Thymus (tissue), 11 donors: ENCODE measurements around the gene PREX1. TPM values are rescaled to one million over a fixed set of nuclear protein-coding genes. Genes with fewer than 3 reads are reported as not detected.

Experiments used
- DNase-seq, 9 donors: peaks; one replicate each; pipeline ENCODE4 v3.0.0-alpha.2; 2013; ENCODE audit warnings: low spot score in 9 of 9, low read depth in 6 of 9, missing footprints in 1 of 9
- H3K27ac ChIP-seq, 2 donors: one replicate each; pipeline ENCODE4 v1.5.1; 2013; ENCODE audit warnings: control low read depth in 1 of 2, low read depth in 1 of 2, low read length in 1 of 2, mild to moderate bottlenecking in 1 of 2, moderate library complexity in 1 of 2
- H3K27me3 ChIP-seq, 2 donors: one replicate each; pipeline ENCODE4 v1.5.1; 2013; ENCODE audit warnings: low read length in 1 of 2; ENCODE audit not compliant: control insufficient read depth in 2 of 2, insufficient read depth in 1 of 2
- H3K36me3 ChIP-seq, 2 donors: one replicate each; pipeline ENCODE4 v1.5.1; 2013; ENCODE audit warnings: low read length in 1 of 2, mild to moderate bottlenecking in 1 of 2, moderate library complexity in 1 of 2; ENCODE audit not compliant: control insufficient read depth in 2 of 2, insufficient read depth in 2 of 2
- H3K4me1 ChIP-seq, 2 donors: one replicate each; pipeline ENCODE4 v1.5.1; 2013; ENCODE audit warnings: low read length in 2 of 2; ENCODE audit not compliant: control insufficient read depth in 2 of 2, insufficient read depth in 2 of 2
- H3K4me3 ChIP-seq, 2 donors: one replicate each; pipeline ENCODE4 v1.5.1; 2013; ENCODE audit warnings: low read length in 2 of 2, control low read depth in 1 of 2, mild to moderate bottlenecking in 1 of 2
- H3K9me3 ChIP-seq, 2 donors: one replicate each; pipeline ENCODE4 v1.5.1; 2013; ENCODE audit warnings: low read length in 1 of 2, mild to moderate bottlenecking in 1 of 2; ENCODE audit not compliant: control insufficient read depth in 2 of 2, insufficient read depth in 1 of 2
- WGBS: extraction: QIAGEN DNeasy Blood & Tissue Kit; methylation state at CpG from one replicate; pipeline ENCODE4 v1.1.7; 2013; 5-methylcytosine and 5-hydroxymethylcytosine counted together
- polyA plus RNA-seq: library from polyadenylated mRNA; stranded (reverse); fragments of 200-250 nt; gene quantifications from one replicate; pipeline ENCODE4 v1.2.3, GENCODE V29; 2013
- total RNA-seq: library from RNA; stranded (reverse); fragments of 120-200 nt; gene quantifications from one replicate; pipeline ENCODE4 v1.2.4, GENCODE V29; 2013
- donor health status: healthy.

PREX1 gene
- total and polyA plus RNA-seq, 2 donors: 12.5 to 19.8 TPM

GRCh38 chr20:48736231-48736630 is 91.6 kb downstream of the PREX1 start:
- Histone ChIP-seq H3K27me3 (no peaks in the 10 kb centered on the region), H3K4me3 (no peak overlapping the region), H3K4me1 (peaks cover 0 to 39% of the 10 kb centered on the region in 2 donors), H3K27ac (no peak overlapping the region), H3K36me3 (peaks cover 0 to 3% of the 10 kb centered on the region in 2 donors), H3K9me3 (no peaks in the 10 kb centered on the region)
- DNase-seq: no peak

DNA sequence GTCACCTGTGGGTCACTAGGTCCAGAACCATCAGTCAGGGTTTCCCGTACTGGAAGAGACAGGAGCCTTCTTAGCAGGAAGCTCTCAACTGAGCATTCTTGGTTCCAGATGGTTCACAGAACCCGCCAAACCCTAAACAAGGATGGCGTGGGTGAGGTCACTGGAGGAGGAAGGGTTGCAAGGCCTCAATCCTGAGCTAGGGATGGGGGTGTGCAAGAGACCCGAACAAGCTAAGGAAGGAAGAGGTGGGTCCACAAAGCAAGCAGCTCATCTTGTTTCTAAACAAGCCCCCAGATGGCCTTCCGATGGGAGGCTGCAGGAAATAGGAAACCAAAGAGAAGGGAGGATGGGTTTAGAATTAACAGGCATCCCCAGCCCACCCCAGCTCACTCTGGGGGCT is 92.7 kb downstream of the PREX1 start:
- no peak for DNase-seq
- no peak overlapping the region for H3K27ac ChIP-seq
- H3K4me3 ChIP-seq: no peak overlapping the region
- WGBS: 37% methylated on average over 5 of the region's 5 CpGs
- no peaks in the 10 kb centered on the region for H3K9me3 ChIP-seq
- H3K36me3 ChIP-seq: peaks cover 0 to 3% of the 10 kb centered on the region in 2 donors
- peaks cover 0 to 39% of the 10 kb centered on the region in 2 donors for H3K4me1 ChIP-seq
- no peaks in the 10 kb centered on the region for H3K27me3 ChIP-seq

DNA sequence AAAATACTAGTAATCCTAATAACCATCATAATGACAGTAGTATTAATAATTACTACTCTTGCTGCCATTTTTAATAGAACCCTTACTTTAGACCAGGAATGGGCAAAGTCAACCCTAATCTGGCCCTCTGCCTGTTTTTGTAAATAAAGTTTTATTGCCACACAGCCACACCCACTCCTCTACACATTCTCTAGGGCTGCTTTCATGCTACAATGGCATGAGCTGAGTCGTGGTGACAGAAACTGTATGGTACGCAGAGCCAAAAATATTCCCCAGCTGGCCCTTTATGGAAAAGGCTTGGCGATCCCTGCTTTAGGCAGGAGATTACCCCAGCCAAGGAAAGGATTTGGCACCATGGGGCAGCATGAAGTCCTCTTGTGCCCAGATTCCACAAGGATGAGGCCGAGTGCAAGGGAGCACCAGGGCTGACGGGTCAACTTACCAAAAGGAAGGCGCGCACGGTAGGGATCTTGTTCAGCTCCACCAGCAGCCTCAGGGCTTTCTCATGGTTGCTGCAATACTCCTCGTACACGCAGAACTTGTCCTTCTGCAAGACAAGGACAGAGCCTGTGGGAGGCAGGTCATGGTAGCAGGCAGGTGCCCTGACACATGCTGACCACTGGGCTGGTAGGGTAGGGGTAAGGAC is 93.6 kb downstream of the PREX1 start:
- 98% methylated on average over 10 of the region's 10 CpGs for WGBS
- H3K27ac ChIP-seq: no peak overlapping the region
- H3K4me1 ChIP-seq: peaks cover 0 to 39% of the 10 kb centered on the region in 2 donors
- no peaks in the 10 kb centered on the region for H3K27me3 ChIP-seq
- no peak overlapping the region for H3K4me3 ChIP-seq
- H3K36me3 ChIP-seq: peaks cover 0 to 3% of the 10 kb centered on the region in 2 donors
- DNase-seq: no peak
- no peaks in the 10 kb centered on the region for H3K9me3 ChIP-seq

DNA sequence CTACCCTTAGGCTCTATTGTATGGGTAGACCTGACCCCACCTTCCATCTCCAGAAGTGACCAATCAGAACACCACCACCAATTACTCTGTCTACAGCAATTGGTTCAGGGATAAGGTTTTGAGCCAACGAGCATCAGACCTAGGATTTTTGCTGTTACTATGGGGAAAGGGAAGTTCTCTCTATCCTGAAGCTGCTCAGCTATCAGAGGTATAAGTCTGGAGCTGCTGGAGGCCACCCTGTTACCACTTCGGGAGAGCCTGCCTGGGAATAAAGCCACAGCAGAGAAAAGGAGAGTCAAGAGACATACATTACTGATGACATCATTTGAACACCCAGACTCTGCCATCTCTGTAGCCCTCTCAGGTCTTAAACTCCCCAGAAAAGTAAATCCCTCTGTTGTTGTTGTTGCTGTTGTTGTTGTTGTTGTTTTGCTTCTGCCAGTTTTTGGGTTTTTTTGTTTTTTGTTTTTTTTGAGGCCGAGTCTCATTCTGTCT is 94.5 kb downstream of the PREX1 start:
- WGBS: 98% methylated on average over 3 of the region's 3 CpGs
- H3K9me3 ChIP-seq: no peaks in the 10 kb centered on the region
- H3K27me3 ChIP-seq: no peaks in the 10 kb centered on the region
- H3K27ac ChIP-seq: no peak overlapping the region
- H3K4me1 ChIP-seq: peaks cover 0 to 30% of the 10 kb centered on the region in 2 donors
- H3K36me3 ChIP-seq: peaks cover 0 to 3% of the 10 kb centered on the region in 2 donors
- DNase-seq: no peak
- H3K4me3 ChIP-seq: no peak overlapping the region

- peaks cover 0 to 3% of the 10 kb centered on the region in 2 donors for H3K36me3 ChIP-seq
- H3K4me3 ChIP-seq: no peak overlapping the region
- H3K4me1 ChIP-seq: peaks cover 0 to 19% of the 10 kb centered on the region in 2 donors
- no peak overlapping the region for H3K27ac ChIP-seq
- H3K27me3 ChIP-seq: no peaks in the 10 kb centered on the region
- no peaks in the 10 kb centered on the region for H3K9me3 ChIP-seq
- no peak for DNase-seq
- 90% methylated on average over 12 of the region's 12 CpGs for WGBS
Measured at GRCh38 chr20:48732081-48732829, 95.5 kb downstream of the PREX1 start.

- Histone ChIP-seq H3K27ac (no peak overlapping the region), H3K4me1 (peaks cover 0 to 15% of the 10 kb centered on the region in 2 donors), H3K27me3 (no peaks in the 10 kb centered on the region), H3K4me3 (no peak overlapping the region), H3K9me3 (no peaks in the 10 kb centered on the region), H3K36me3 (peaks cover 0 to 3% of the 10 kb centered on the region in 2 donors)
- DNase-seq: no peak
- 96% methylated on average over 4 of the region's 4 CpGs for WGBS
Measured at GRCh38 chr20:48731536-48731935, 96.3 kb downstream of the PREX1 start.

- DNase-seq: no peak
- Histone ChIP-seq H3K27me3 (no peaks in the 10 kb centered on the region), H3K9me3 (no peaks in the 10 kb centered on the region), H3K27ac (no peak overlapping the region), H3K4me1 (peaks cover 0 to 11% of the 10 kb centered on the region in 2 donors), H3K4me3 (no peak overlapping the region), H3K36me3 (peaks cover 0 to 6% of the 10 kb centered on the region in 2 donors)
- 98% methylated on average over 3 of the region's 3 CpGs for WGBS
Measured at GRCh38 chr20:48730977-48731376, 96.8 kb downstream of the PREX1 start.

DNA sequence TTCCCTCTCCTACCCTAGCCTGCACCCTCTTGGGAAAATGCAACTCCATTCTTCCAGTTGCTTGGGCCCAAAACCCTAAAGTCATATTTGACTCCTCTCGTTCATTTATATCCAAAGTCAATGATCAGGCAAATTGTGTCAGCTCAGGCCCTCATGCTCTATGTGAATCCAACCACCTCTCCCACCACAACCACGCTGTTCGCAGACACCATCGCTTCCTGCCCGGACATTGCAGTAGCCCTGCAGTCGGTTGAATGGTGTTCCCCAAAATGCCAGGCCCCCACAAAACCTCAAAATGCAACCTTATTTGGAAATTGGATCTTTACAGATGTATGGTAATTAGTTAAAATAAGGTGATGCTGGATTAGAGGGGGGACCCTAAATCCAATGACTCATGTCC is 98.3 kb downstream of the PREX1 start:
- WGBS: 67% methylated on average over 6 of the region's 6 CpGs
- Histone ChIP-seq H3K4me1 (no peaks in the 10 kb centered on the region), H3K36me3 (peaks cover 0 to 5% of the 10 kb centered on the region in 2 donors), H3K4me3 (no peak overlapping the region), H3K9me3 (no peaks in the 10 kb centered on the region), H3K27ac (no peak overlapping the region), H3K27me3 (no peaks in the 10 kb centered on the region)
- DNase-seq: no peak

DNA sequence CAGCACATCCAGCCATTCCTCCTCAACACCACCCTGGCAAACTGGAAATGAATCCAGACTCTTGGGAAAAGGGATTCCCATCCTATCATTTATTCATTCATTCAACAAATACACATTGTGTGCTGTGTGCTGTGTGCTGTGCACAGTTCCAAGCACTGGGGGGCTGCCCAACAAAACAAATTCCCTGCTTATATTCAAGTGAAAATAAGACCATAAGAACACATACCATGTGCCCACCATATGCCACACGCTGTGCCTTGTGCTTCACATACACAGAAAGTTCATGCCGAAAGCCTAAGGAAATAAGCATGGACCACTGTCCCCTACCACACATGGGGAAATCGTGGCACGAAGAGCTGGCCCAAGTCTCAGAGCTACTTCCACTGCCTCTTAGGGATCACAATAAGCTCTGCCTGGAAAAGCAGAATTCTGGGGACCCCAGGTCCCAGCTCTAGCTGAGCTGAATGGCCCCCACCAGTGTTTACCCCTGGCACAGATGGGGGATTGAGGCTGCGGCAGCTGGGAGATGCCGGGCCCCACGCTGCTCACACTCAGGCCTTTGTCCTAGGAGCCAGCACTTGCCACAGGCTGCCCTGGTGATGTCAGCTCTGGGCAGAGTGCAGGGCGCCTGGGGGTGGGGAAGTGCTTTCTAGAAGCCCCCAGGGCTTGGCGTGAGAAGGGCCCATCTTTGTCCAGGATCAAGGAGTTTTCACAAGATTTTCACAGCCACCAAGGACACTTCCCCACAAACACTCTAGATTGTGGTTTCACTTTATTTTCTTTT is 99.6 kb downstream of the PREX1 start:
- DNase-seq: no peak
- H3K27ac ChIP-seq: no peak overlapping the region
- H3K4me3 ChIP-seq: no peak overlapping the region
- no peaks in the 10 kb centered on the region for H3K9me3 ChIP-seq
- H3K4me1 ChIP-seq: peaks cover 0 to 4% of the 10 kb centered on the region in 2 donors
- H3K36me3 ChIP-seq: peaks cover 0 to 3% of the 10 kb centered on the region in 2 donors
- no peaks in the 10 kb centered on the region for H3K27me3 ChIP-seq
- WGBS: 97% methylated on average over 9 of the region's 9 CpGs
